ENCODE measurements around the gene PVRIG.
"Not testable (repeated sequence)": the region's sequence is repeated elsewhere in the genome, so short reads cannot be mapped to it uniquely, and the experiment has no call there.

The PVRIG gene

GRCh38 chr7:100234660-100235317 is 15.0 kb downstream of the PVRIG start:
- not testable (repeated sequence) for DNase-seq (ENCODE audit: low read depth in 2 of 2)

GRCh38 chr7:100239975-100240374 is 20.2 kb downstream of the PVRIG start:
- not testable (repeated sequence) for DNase-seq (ENCODE audit: low read depth in 2 of 2)

- DNase-seq (ENCODE audit: low read depth in 2 of 2) = peak in 1 of 2 donors; percentile 53
These were observed 23.6 kb downstream of the PVRIG start for GRCh38 chr7:100243385-100243784.

- DNase-seq (ENCODE audit: low read depth in 2 of 2) = not testable (repeated sequence)
These were observed 25.3 kb downstream of the PVRIG start for GRCh38 chr7:100244988-100245605.

- not testable (repeated sequence) for DNase-seq (ENCODE audit: low read depth in 2 of 2)
These were observed 26.5 kb downstream of the PVRIG start for GRCh38 chr7:100246121-100246864.

- not testable (repeated sequence) for DNase-seq (ENCODE audit: low read depth in 2 of 2)
These were observed 27.1 kb downstream of the PVRIG start for GRCh38 chr7:100246865-100247137.

GRCh38 chr7:100247152-100247757 is 27.5 kb downstream of the PVRIG start:
- DNase-seq (ENCODE audit: low read depth in 2 of 2) = no peak

GRCh38 chr7:100248483-100248882 is 28.7 kb downstream of the PVRIG start:
- no peak for DNase-seq (ENCODE audit: low read depth in 2 of 2)

GRCh38 chr7:100257017-100257416 is 37.3 kb downstream of the PVRIG start:
- no peak for DNase-seq (ENCODE audit: low read depth in 2 of 2)

- not testable (repeated sequence) for DNase-seq (ENCODE audit: low read depth in 2 of 2)
These were observed 40.2 kb downstream of the PVRIG start for GRCh38 chr7:100259984-100260383.

- not testable (repeated sequence) for DNase-seq (ENCODE audit: low read depth in 2 of 2)
These were observed 43.1 kb downstream of the PVRIG start for GRCh38 chr7:100262896-100263295.

GRCh38 chr7:100264223-100264622 is 44.5 kb downstream of the PVRIG start:
- DNase-seq (ENCODE audit: low read depth in 2 of 2) = not testable (repeated sequence)

- DNase-seq (ENCODE audit: low read depth in 2 of 2) = not testable (repeated sequence)
These were observed 45.0 kb downstream of the PVRIG start for GRCh38 chr7:100264669-100265165.

GRCh38 chr7:100265851-100266250 is 46.1 kb downstream of the PVRIG start:
- DNase-seq (ENCODE audit: low read depth in 2 of 2) = not testable (repeated sequence)

GRCh38 chr7:100266576-100267354 is 47.0 kb downstream of the PVRIG start:
- DNase-seq (ENCODE audit: low read depth in 2 of 2) = no peak

GRCh38 chr7:100267648-100268047 is 47.9 kb downstream of the PVRIG start:
- no peak for DNase-seq (ENCODE audit: low read depth in 2 of 2)

GRCh38 chr7:100268882-100269281 is 49.1 kb downstream of the PVRIG start:
- DNase-seq (ENCODE audit: low read depth in 2 of 2) = not testable (repeated sequence)

GRCh38 chr7:100269306-100270045 is 49.7 kb downstream of the PVRIG start:
- not testable (repeated sequence) for DNase-seq (ENCODE audit: low read depth in 2 of 2)

GRCh38 chr7:100270046-100270918 is 50.5 kb downstream of the PVRIG start:
- not testable (repeated sequence) for DNase-seq (ENCODE audit: low read depth in 2 of 2)

Measured in stimulated activated CD8-positive, alpha-beta memory T cell treated with anti-CD3 and anti-CD28 coated beads, Interleukin-15, amount 100 ng/mL, for 4 hours (primary cell).